NK-92 (cell line): ENCODE results near the gene BOD1L1.

Experiments
- DNase-seq: peaks from one replicate; lab custom pipeline; 2025; ENCODE audit not compliant: unreplicated experiment; lab: John Stamatoyannopoulos, UW

The BOD1L1 gene

DNA sequence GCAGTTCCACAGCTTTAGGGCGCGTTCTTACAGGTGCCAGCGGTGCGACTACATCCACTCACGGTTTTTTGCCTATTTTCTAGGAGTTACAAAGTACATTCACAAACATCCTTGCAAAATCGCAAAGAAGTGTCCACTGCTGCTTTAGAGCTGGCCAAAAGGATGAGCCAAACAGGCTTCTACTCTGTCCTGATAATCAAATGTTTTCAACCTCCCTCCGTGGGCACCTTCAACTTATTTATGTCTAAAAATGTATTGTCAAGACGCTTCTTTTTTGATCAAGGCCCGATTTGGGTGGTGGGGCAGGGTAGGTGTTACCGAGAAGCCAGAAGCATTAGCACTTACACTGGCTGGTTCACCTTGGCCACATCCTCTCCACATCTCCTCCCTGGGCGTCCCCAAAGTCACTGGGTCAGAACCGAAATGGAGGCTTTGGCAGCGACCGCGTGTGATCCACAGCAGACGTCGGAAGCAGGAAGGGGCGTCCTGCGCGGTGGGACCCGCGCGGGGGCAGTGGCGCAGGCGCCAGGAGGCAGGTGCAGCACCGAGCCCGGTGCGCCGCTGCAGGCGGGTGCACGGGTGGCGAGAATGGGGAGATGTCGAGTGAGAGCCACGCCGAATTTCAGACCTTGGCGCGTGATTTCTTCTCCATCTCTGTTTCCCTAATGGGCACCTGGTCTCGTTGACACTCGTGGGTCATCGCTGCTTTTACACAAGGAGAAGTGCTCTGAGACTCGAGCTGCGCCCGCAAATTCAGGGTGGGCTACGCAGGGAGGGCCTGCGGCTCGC lies 100.1 kb downstream of the BOD1L1 start:
- DNase-seq, result no peak

GRCh38 chr4:13526658-13527057 lies 100.9 kb downstream of the BOD1L1 start:
- DNase-seq, result no peak

GRCh38 chr4:13525606-13526281 lies 101.8 kb downstream of the BOD1L1 start:
- DNase-seq, result no peak

- DNase-seq, result no peak
Observed at GRCh38 chr4:13524504-13525243, 102.9 kb downstream of the BOD1L1 start.

GRCh38 chr4:13523591-13524503 lies 103.7 kb downstream of the BOD1L1 start:
- no peak for DNase-seq

GRCh38 chr4:13523105-13523477 lies 104.4 kb downstream of the BOD1L1 start:
- no peak for DNase-seq

- no peak for DNase-seq
Observed at GRCh38 chr4:13522282-13523104, 105.0 kb downstream of the BOD1L1 start.

DNA sequence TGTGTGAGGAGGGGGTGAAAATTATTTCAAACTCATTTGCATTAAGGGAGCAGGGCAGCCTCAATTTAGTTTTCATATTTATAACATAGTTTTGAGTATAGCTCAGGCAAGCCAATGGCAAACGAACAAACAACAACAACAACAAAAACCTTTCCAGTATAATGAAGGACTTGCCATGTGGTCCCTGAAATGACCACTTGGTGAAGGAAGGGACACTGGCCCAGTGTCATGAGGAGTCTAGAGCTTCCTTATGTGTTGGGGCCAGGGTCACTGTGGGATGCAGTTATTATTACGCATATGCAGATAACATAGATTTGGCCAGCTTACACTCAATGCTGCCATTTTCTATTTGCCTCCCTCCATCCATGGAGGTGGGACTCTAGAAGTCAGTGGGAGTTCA lies 106.5 kb downstream of the BOD1L1 start:
- DNase-seq, result no peak
